Ovary (tissue), 9 donors: ENCODE data around the gene TGM1. TPM values are rescaled to one million over a fixed set of nuclear protein-coding genes. Genes with fewer than 3 reads are reported as not detected.

Experiments
- DNase-seq, 5 donors: peaks; one replicate each; pipeline ENCODE4 v3.0.0-alpha.2; 2019 to 2020
- H3K27ac ChIP-seq, 2 donors: fragments of 200-600 bp; one replicate each; pipeline versions ENCODE4 v1.5.1 to v1.8.0; 2019 to 2022
- H3K27me3 ChIP-seq: fragments of 200-600 bp; one replicate; pipeline ENCODE4 v1.8.0; 2022
- H3K36me3 ChIP-seq: fragments of 200-600 bp; sonication (generic); one replicate; pipeline ENCODE4 v1.5.1; 2019
- H3K4me1 ChIP-seq: one replicate; pipeline ENCODE4 v1.8.1; 2013; ENCODE audit warnings: mild to moderate bottlenecking, moderate library complexity; ENCODE audit not compliant: insufficient read depth
- H3K4me3 ChIP-seq: fragments of 200-600 bp; sonication (generic); one replicate; pipeline ENCODE4 v1.5.1; 2017
- H3K9me3 ChIP-seq, 2 donors: fragments of 200-600 bp in 1 of 2; sonication (generic) in 1 of 2; one replicate each; pipeline versions ENCODE4 v1.5.1 to v1.8.1; 2013 to 2019; ENCODE audit warnings: mild to moderate bottlenecking in 1 of 2, moderate library complexity in 1 of 2
- CTCF ChIP-seq, 3 donors: fragments of 450-650 bp in 2 of 3; fragments of 200-600 bp in 1 of 3; IDR thresholded peaks; one replicate each; pipeline versions ENCODE4 v1.5.1 to v1.8.0; 2016 to 2022; ENCODE audit warnings: antibody characterized with exemption in 3 of 3, mild to moderate bottlenecking in 1 of 3
- EP300 ChIP-seq: sonication (generic); formaldehyde crosslinking; IDR thresholded peaks from one replicate; pipeline ENCODE4 v1.6.1; 2017; ENCODE audit warnings: antibody characterized with exemption
- POLR2A ChIP-seq: fragments of 450-650 bp; IDR thresholded peaks from one replicate; pipeline ENCODE4 v1.6.1; 2017; ENCODE audit warnings: antibody characterized with exemption, mild to moderate bottlenecking, moderate library complexity
- WGBS, 3 donors: extraction: QIAGEN DNeasy Blood & Tissue Kit in 1 of 3; methylation state at CpG; one replicate each; pipeline versions ENCODE4 v1.1.5 to v1.1.7; 2013 to 2017; 5-methylcytosine and 5-hydroxymethylcytosine counted together
- intact Hi-C, 4 donors: fragments of 100-400 bp; cut with DNase I; formaldehyde crosslinking; loops; one replicate each; pipeline versions ENCODE4 v1.11.0 to v1.15.1; 2022 to 2023
- polyA plus RNA-seq, 2 donors: library from polyadenylated mRNA; stranded (reverse); fragments of 200-250 nt in 1 of 2; fragments of 350-450 nt in 1 of 2; fragmentation: Illumina TruSeq in 1 of 2; extraction: RNeasy Lipid Tissue Mini Kit (QIAGEN cat#74804) in 1 of 2; gene quantifications; one replicate each; pipeline ENCODE4 v1.2.3, GENCODE V29; 2013 to 2014
- total RNA-seq, 7 donors: library from RNA; depleted of rRNA in 2 of 7; stranded (reverse); fragments of >200 nt in 2 of 7; fragmentation: NEBNext Ultra II Directional in 3 of 7; extraction: Animal tissue kit (Norgen Biotek cat#: 25700) in 3 of 7; gene quantifications; one replicate each; pipeline versions ENCODE4 v1.1.0 to v1.2.4, GENCODE V29; 2016 to 2023
- donor health status: DM: no; HTN: no; CAD: no; lungs with moderate emphysema.
- donor health status: DM: no; HTN: no; CAD: no.
- donor health status: Bipolar disorder and iron deficiency.
- donor health status: DM: yes; HTN: yes; CAD: no.
- donor health status: DM: no; HTN: no; CAD: no.
- donor health status: DM: yes; HTN: yes; CAD: no.

Gene TGM1
- total and polyA plus RNA-seq, 9 donors, result 1.1 to 152 (median 4.2) TPM

- DNase-seq, result no peak
- 13 to 14% (median 14%) methylated on average over 13 of the region's 13 CpGs for WGBS, 3 donors
These were observed 7.7 kb upstream of the TGM1 start for GRCh38 chr14:24270537-24271133.

GRCh38 chr14:24269910-24270536 is 7.0 kb upstream of the TGM1 start:
- no peak for DNase-seq
- intact Hi-C loops, result no loop called here
- 90 to 93% (median 93%) methylated on average over 14 of the region's 14 CpGs for WGBS, 3 donors
- Histone ChIP-seq H3K27ac (peak overlapping the region in 1 of 2 donors; percentile 98), H3K36me3 (no peaks in the 10 kb centered on the region), H3K4me3 (no peak overlapping the region), H3K4me1 (peaks cover 2% of the 10 kb centered on the region), H3K9me3 (no peaks in the 10 kb centered on the region), H3K27me3 (no peaks in the 10 kb centered on the region)
- TF ChIP-seq CTCF (IDR thresholded peaks at IDR 0.05) (no peak), EP300 (no peak), POLR2A (no peak)

More at GRCh38 chr14:24270537-24271133, 7.7 kb upstream of the TGM1 start:
- Histone ChIP-seq H3K4me3 (peak overlapping the region; percentile 73), H3K36me3 (no peaks in the 10 kb centered on the region), H3K4me1 (peaks cover 2% of the 10 kb centered on the region), H3K9me3 (no peaks in the 10 kb centered on the region), H3K27me3 (no peaks in the 10 kb centered on the region), H3K27ac (peak overlapping the region; percentile 76 to 98)
- intact Hi-C loops, result no loop called here
- no peak for TF ChIP-seq EP300

GRCh38 chr14:24269368-24269767 is 6.4 kb upstream of the TGM1 start:
- H3K4me1 ChIP-seq, result peaks cover 2% of the 10 kb centered on the region
- no peaks in the 10 kb centered on the region for H3K36me3 ChIP-seq
- no peaks in the 10 kb centered on the region for H3K27me3 ChIP-seq
- no peak for DNase-seq
- no peak overlapping the region for H3K4me3 ChIP-seq
- H3K27ac ChIP-seq, result no peak overlapping the region
- H3K9me3 ChIP-seq, result no peaks in the 10 kb centered on the region
- 92 to 94% (median 93%) methylated on average over 8 of the region's 8 CpGs for WGBS, 3 donors
- TF ChIP-seq EP300 (no peak), POLR2A (no peak), CTCF (IDR thresholded peaks at IDR 0.05) (no peak)
- intact Hi-C loops, result no loop called here

GRCh38 chr14:24268225-24268624 is 5.2 kb upstream of the TGM1 start:
- no peaks in the 10 kb centered on the region for H3K36me3 ChIP-seq
- no peak for DNase-seq
- 81 to 87% (median 86%) methylated on average over 9 of the region's 9 CpGs for WGBS, 3 donors
- H3K4me3 ChIP-seq, result no peak overlapping the region
- H3K4me1 ChIP-seq, result peaks cover 2% of the 10 kb centered on the region
- intact Hi-C loops, result no loop called here
- TF ChIP-seq EP300 (no peak), CTCF (IDR thresholded peaks at IDR 0.05) (no peak), POLR2A (no peak)
- H3K9me3 ChIP-seq, result no peaks in the 10 kb centered on the region
- H3K27me3 ChIP-seq, result no peaks in the 10 kb centered on the region
- no peak overlapping the region for H3K27ac ChIP-seq

- H3K36me3 ChIP-seq, result no peaks in the 10 kb centered on the region
- no peak overlapping the region for H3K27ac ChIP-seq
- no peak overlapping the region for H3K4me3 ChIP-seq
- no peaks in the 10 kb centered on the region for H3K9me3 ChIP-seq
- no peak for DNase-seq
- TF ChIP-seq POLR2A (no peak), CTCF (IDR thresholded peaks at IDR 0.05) (no peak), EP300 (no peak)
- WGBS, 3 donors, result 85 to 91% (median 90%) methylated on average over 9 of the region's 9 CpGs
- H3K4me1 ChIP-seq, result peaks cover 2% of the 10 kb centered on the region
- no peaks in the 10 kb centered on the region for H3K27me3 ChIP-seq
- intact Hi-C loops, result no loop called here
These were observed 4.5 kb upstream of the TGM1 start for GRCh38 chr14:24267516-24267915.
